Caco-2 (cell line): ENCODE results near the gene MRPL27. TPM values are rescaled to one million over a fixed set of nuclear protein-coding genes. Genes with fewer than 3 reads are reported as not detected.
"Not testable (repeated sequence)": the region's sequence is repeated elsewhere in the genome, so short reads cannot be mapped to it uniquely, and the experiment has no call there.

Source experiments
- BruUV-seq: library from RNA; stranded (reverse); fragments of 400-500 nt; replicated peaks from 2 replicates; lab custom pipeline; 2021; lab: Mats Ljungman, UMichigan
- CTCF ChIA-PET: fragments of 300-600 bp; sonication (Branson Sonifier 250); formaldehyde crosslinking; loops from one replicate; lab custom pipeline; 2022; ENCODE audit warnings: antibody characterized with exemption; lab: Charles Lee
- POLR2A ChIA-PET: fragments of 300-600 bp; sonication (Branson Sonifier 250); formaldehyde crosslinking; loops from one replicate; lab custom pipeline; 2022; ENCODE audit warnings: antibody characterized with exemption; lab: Charles Lee
- DNase-seq, 2 experiments: peaks; one replicate each; pipeline versions ENCODE4 v3.0.0 to v3.0.0-alpha.2; 2020 to 2022
- H3K27me3 ChIP-seq: replicated peaks from 2 replicates; pipeline ENCODE4 v1.6.0; 2011; ENCODE audit warnings: low read length; ENCODE audit not compliant: control insufficient read depth, insufficient read depth
- H3K36me3 ChIP-seq: 2 replicates; pipeline ENCODE4 v1.5.1; 2011; ENCODE audit warnings: low read length; ENCODE audit not compliant: control insufficient read depth, insufficient read depth
- H3K4me1 ChIP-seq: fragments of 250-450 bp; sonication (Bioruptor Pico); 2 replicates; pipeline ENCODE4 v1.5.1; 2020; ENCODE audit warnings: mild to moderate bottlenecking
- H3K4me3 ChIP-seq: 2 replicates; pipeline ENCODE4 v1.5.1; 2011; ENCODE audit warnings: low read depth, mild to moderate bottlenecking, control low read depth, low read length
- H3K9me3 ChIP-seq: fragments of 250-450 bp; sonication (Bioruptor Pico); 2 replicates; pipeline ENCODE4 v1.5.1; 2020; ENCODE audit warnings: mild to moderate bottlenecking, moderate library complexity
- H3K27ac Mint-ChIP-seq: one replicate; pipeline ENCODE4 v1.8.0; 2022; ENCODE audit warnings: mixed read lengths; ENCODE audit not compliant: unreplicated experiment
- H3K27me3 Mint-ChIP-seq: one replicate; pipeline ENCODE4 v1.8.0; 2022; ENCODE audit warnings: mixed read lengths; ENCODE audit not compliant: insufficient read depth, unreplicated experiment
- H3K36me3 Mint-ChIP-seq: one replicate; pipeline ENCODE4 v1.8.0; 2022; ENCODE audit warnings: mild to moderate bottlenecking, mixed read lengths; ENCODE audit not compliant: insufficient read depth, unreplicated experiment
- H3K4me1 Mint-ChIP-seq: one replicate; pipeline ENCODE4 v1.8.0; 2022; ENCODE audit warnings: low read depth, mixed read lengths; ENCODE audit not compliant: unreplicated experiment
- H3K4me3 Mint-ChIP-seq: one replicate; pipeline ENCODE4 v1.8.0; 2022; ENCODE audit warnings: mild to moderate bottlenecking, moderate library complexity, mixed read lengths; ENCODE audit not compliant: unreplicated experiment
- H3K9me3 Mint-ChIP-seq: one replicate; pipeline ENCODE4 v1.8.0; 2022; ENCODE audit warnings: mixed read lengths; ENCODE audit not compliant: unreplicated experiment
- intact Hi-C: fragments of 100-400 bp; cut with micrococcal nuclease; formaldehyde crosslinking; loops from one replicate; pipeline ENCODE4 v1.10.0; 2022; ENCODE audit not compliant: unreplicated experiment
- total RNA-seq: library from RNA; stranded (reverse); gene quantifications from 2 replicates; pipeline ENCODE4 v1.2.3, GENCODE V29; 2022
- TF ChIP-seq, protein P1 (sequence below), 2 experiments: fragments of 200-600 bp in 1 of 2; IDR thresholded peaks; 1 replicate in 1 of 2; 2 replicates in 1 of 2; pipeline versions ENCODE4 v1.5.1 to v1.8.0; 2011 to 2022; ENCODE audit warnings: antibody characterized with exemption in 1 of 2, control low read depth in 1 of 2, inconsistent platforms in 1 of 2, low read depth in 1 of 2, low read length in 1 of 2, mild to moderate bottlenecking in 1 of 2, moderate library complexity in 1 of 2; ENCODE audit not compliant: insufficient read depth in 1 of 2, severe bottlenecking in 1 of 2, unreplicated experiment in 1 of 2

The MRPL27 gene
- total RNA-seq, 1 experiment from 2014 or later: 196 TPM

DNA sequence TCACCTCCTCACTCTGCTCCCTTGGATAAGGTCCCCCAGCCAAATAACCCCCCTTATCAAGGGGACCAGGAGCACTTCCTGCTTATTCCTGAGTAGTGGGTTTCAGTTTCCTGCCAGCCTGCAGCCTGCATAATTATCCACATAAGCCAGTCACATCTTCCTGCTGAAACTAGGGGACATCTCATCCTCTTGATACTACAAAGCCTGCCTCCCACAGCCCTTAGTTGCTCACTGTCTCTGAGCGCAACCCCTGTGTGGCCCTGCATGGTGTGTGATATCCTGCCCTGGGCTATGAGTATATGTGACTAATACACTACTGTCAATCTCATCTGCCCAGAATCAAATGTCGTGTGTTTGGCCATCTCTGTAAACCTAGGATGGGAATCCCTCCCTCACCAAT lies 35.0 kb downstream of the MRPL27 start:
- Histone ChIP-seq H3K4me3 (no peak overlapping the region), H3K4me1 (no peaks in the 10 kb centered on the region), H3K9me3 (peaks cover 16% of the 10 kb centered on the region), H3K27me3 (no peaks in the 10 kb centered on the region), H3K36me3 (no peaks in the 10 kb centered on the region)
- Mint-ChIP-seq H3K4me3 (no peak overlapping the region), H3K4me1 (no peaks in the 10 kb centered on the region), H3K36me3 (no peaks in the 10 kb centered on the region), H3K9me3 (peaks cover 15% of the 10 kb centered on the region), H3K27me3 (peaks cover 5% of the 10 kb centered on the region), H3K27ac (no peak overlapping the region)
- CTCF ChIA-PET: no interaction called here
- DNase-seq: peak in 1 of 2 experiments; percentile 30
- TF ChIP-seq, protein P1, sequence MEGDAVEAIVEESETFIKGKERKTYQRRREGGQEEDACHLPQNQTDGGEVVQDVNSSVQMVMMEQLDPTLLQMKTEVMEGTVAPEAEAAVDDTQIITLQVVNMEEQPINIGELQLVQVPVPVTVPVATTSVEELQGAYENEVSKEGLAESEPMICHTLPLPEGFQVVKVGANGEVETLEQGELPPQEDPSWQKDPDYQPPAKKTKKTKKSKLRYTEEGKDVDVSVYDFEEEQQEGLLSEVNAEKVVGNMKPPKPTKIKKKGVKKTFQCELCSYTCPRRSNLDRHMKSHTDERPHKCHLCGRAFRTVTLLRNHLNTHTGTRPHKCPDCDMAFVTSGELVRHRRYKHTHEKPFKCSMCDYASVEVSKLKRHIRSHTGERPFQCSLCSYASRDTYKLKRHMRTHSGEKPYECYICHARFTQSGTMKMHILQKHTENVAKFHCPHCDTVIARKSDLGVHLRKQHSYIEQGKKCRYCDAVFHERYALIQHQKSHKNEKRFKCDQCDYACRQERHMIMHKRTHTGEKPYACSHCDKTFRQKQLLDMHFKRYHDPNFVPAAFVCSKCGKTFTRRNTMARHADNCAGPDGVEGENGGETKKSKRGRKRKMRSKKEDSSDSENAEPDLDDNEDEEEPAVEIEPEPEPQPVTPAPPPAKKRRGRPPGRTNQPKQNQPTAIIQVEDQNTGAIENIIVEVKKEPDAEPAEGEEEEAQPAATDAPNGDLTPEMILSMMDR (IDR thresholded peaks at IDR 0.05; ENCODE audit: insufficient read depth in 1 of 2, low read depth in 1 of 2, low read length in 1 of 2, severe bottlenecking in 1 of 2, unreplicated experiment in 1 of 2): no peak
- no TSS peak for BruUV-seq
- POLR2A ChIA-PET: no interaction called here
- intact Hi-C loops: no loop called here

DNA sequence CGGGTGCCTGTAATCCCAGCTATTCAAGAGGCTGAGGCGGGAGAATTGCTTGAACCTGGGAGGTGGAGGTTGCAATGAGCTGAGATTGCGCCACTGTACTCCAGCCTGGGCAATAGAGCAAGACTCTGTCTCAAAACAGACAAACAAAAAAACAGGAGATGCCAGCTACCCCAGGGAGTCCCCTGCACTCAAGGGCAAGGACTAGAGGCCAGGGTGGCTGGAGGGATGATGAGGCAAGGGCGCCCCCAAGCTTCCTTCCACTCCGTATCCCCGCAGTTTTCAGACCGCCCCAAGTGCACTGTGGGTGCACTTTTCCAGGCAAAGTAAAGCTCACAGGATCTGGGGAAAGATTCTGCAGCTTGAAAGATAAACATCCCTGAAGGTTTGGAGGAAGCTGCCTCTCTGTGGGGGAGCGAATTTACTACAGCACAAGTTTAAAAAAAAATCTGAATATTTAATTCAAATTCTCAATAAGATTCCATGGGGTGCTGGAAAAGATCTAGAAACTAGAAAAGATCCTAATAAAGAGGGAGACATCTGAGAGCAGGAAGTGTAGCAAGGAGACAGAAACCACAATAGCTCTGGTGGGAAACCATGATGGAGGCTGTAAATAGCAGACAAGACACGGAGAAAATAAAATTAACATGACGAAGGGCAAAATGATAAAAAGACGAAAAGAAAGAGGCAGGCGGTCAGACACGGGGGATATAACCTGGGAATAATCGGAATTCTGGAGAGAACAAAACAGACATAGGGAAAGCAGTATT lies 39.5 kb downstream of the MRPL27 start:
- H3K4me3 Mint-ChIP-seq, H3K4me1 Mint-ChIP-seq, H3K4me1 ChIP-seq, H3K9me3 ChIP-seq, H3K4me3 ChIP-seq, intact Hi-C loops, BruUV-seq, H3K27ac Mint-ChIP-seq, H3K36me3 ChIP-seq, H3K9me3 Mint-ChIP-seq, H3K27me3 Mint-ChIP-seq, H3K36me3 Mint-ChIP-seq, H3K27me3 ChIP-seq, POLR2A ChIA-PET: not testable (repeated sequence)
- TF ChIP-seq, protein P1 (IDR thresholded peaks at IDR 0.05; ENCODE audit: insufficient read depth in 1 of 2, low read depth in 1 of 2, low read length in 1 of 2, severe bottlenecking in 1 of 2, unreplicated experiment in 1 of 2): peak in 1 of 2 experiments; percentile 26
- CTCF ChIA-PET: interaction anchor here (0.5 to 2.0 kb wide), 4 partner anchors 59 to 133 kb away, joined by 3 to 6 read pairs (median 5); partner anchors contain the start of genes COL1A1 and TMEM92
- DNase-seq: peak in 1 of 2 experiments; percentile 41

GRCh38 chr17:50332196-50332595 lies 40.8 kb downstream of the MRPL27 start:
- Mint-ChIP-seq H3K27ac (no peak overlapping the region), H3K36me3 (no peaks in the 10 kb centered on the region), H3K9me3 (no peaks in the 10 kb centered on the region), H3K4me3 (no peak overlapping the region), H3K27me3 (peaks cover 9% of the 10 kb centered on the region), H3K4me1 (no peaks in the 10 kb centered on the region)
- ChIA-PET POLR2A (interaction anchor here (0.9 kb wide), 1 partner anchor 14 kb away, joined by 3 read pairs; the partner anchor contains the start of gene XYLT2), CTCF (interaction anchor here (0.6 to 2.0 kb wide), 2 partner anchors 25 to 132 kb away, joined by 4 to 6 read pairs; partner anchors contain the start of gene COL1A1)
- no peaks in the 10 kb centered on the region for H3K36me3 ChIP-seq
- H3K4me1 ChIP-seq: no peaks in the 10 kb centered on the region
- DNase-seq: peak in 1 of 2 experiments; percentile 24
- H3K27me3 ChIP-seq: no peaks in the 10 kb centered on the region
- no peak overlapping the region for H3K4me3 ChIP-seq
- TF ChIP-seq, protein P1 (IDR thresholded peaks at IDR 0.05; ENCODE audit: insufficient read depth in 1 of 2, low read depth in 1 of 2, low read length in 1 of 2, severe bottlenecking in 1 of 2, unreplicated experiment in 1 of 2): no peak
- no peaks in the 10 kb centered on the region for H3K9me3 ChIP-seq
- no TSS peak for BruUV-seq
- intact Hi-C loops: no loop called here
